Peyer's patch (tissue), 4 donors: ENCODE results near the gene ARNT2. TPM values are rescaled to one million over a fixed set of nuclear protein-coding genes. Genes with fewer than 3 reads are reported as not detected.

Experiments
- DNase-seq, 3 donors: peaks; one replicate each; pipeline ENCODE4 v3.0.0-alpha.2; 2017 to 2019
- H3K27ac ChIP-seq, 4 donors: fragments of 200-600 bp; sonication (generic); one replicate each; pipeline ENCODE4 v1.5.1; 2016 to 2019
- H3K27me3 ChIP-seq, 2 donors: fragments of 200-600 bp; sonication (generic); one replicate each; pipeline ENCODE4 v1.5.1; 2019
- H3K36me3 ChIP-seq, 3 donors: fragments of 200-600 bp; sonication (generic); one replicate each; pipeline ENCODE4 v1.5.1; 2016 to 2019
- H3K4me1 ChIP-seq, 4 donors: fragments of 200-600 bp; sonication (generic); one replicate each; pipeline ENCODE4 v1.5.1; 2016 to 2019
- H3K4me3 ChIP-seq, 4 donors: fragments of 200-600 bp; sonication (generic); 1 replicate in 3 of 4; 2 replicates in 1 of 4; pipeline ENCODE4 v1.5.1; 2016 to 2019; ENCODE audit warnings: mild to moderate bottlenecking in 1 of 4
- H3K9me3 ChIP-seq, 4 donors: fragments of 200-600 bp; sonication (generic); one replicate each; pipeline ENCODE4 v1.5.1; 2016 to 2019; ENCODE audit warnings: mild to moderate bottlenecking in 1 of 4
- POLR2A ChIP-seq, 2 donors: fragments of 450-650 bp; IDR thresholded peaks; one replicate each; pipeline ENCODE4 v1.5.1; 2017; ENCODE audit warnings: antibody characterized with exemption in 2 of 2, mild to moderate bottlenecking in 2 of 2, moderate library complexity in 2 of 2
- total RNA-seq, 4 donors: library from RNA; depleted of rRNA; stranded (reverse); fragments of >200 nt; gene quantifications; one replicate each; pipeline ENCODE4 v1.1.0, GENCODE V29; 2016
- TF ChIP-seq, protein P1 (sequence below), 6 experiments: fragments of 450-650 bp in 4 of 6; fragments of 200-600 bp in 2 of 6; sonication (generic) in 1 of 6; IDR thresholded peaks; one replicate each; pipeline ENCODE4 v1.5.1; 2017 to 2019; ENCODE audit warnings: antibody characterized with exemption in 6 of 6, mild to moderate bottlenecking in 3 of 6, moderate library complexity in 1 of 6

ARNT2 gene
- total RNA-seq, 4 donors from 2014 or later: 2.5 to 10.3 (median 4.5) TPM

DNA sequence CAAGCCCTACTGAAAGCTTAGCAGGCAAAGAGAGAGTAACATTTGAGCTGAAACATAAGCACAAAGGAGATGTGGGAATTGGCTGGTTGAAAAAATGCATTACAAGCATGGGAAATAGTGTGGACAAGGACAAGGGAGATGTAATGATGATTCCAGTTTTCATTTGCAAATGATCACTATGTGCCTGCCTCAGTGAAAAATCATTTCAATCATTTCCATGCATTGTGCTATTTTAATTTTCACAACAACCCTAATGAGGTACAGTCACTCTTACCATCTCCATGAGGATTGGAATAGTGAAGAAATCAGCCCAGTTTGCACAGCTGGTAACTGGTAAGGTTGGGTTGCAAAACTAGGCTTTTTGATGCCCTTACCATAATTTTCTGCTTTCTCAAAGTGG lies 123.2 kb downstream of the ARNT2 start:
- TF ChIP-seq, protein P1, sequence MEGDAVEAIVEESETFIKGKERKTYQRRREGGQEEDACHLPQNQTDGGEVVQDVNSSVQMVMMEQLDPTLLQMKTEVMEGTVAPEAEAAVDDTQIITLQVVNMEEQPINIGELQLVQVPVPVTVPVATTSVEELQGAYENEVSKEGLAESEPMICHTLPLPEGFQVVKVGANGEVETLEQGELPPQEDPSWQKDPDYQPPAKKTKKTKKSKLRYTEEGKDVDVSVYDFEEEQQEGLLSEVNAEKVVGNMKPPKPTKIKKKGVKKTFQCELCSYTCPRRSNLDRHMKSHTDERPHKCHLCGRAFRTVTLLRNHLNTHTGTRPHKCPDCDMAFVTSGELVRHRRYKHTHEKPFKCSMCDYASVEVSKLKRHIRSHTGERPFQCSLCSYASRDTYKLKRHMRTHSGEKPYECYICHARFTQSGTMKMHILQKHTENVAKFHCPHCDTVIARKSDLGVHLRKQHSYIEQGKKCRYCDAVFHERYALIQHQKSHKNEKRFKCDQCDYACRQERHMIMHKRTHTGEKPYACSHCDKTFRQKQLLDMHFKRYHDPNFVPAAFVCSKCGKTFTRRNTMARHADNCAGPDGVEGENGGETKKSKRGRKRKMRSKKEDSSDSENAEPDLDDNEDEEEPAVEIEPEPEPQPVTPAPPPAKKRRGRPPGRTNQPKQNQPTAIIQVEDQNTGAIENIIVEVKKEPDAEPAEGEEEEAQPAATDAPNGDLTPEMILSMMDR (IDR thresholded peaks at IDR 0.05): no peak
- no peak for TF ChIP-seq POLR2A (IDR thresholded peaks at IDR 0.05)
- Histone ChIP-seq H3K27me3 (no peaks in the 10 kb centered on the region), H3K4me1 (no peaks in the 10 kb centered on the region), H3K9me3 (no peaks in the 10 kb centered on the region), H3K27ac (no peak overlapping the region), H3K4me3 (no peak overlapping the region), H3K36me3 (no peaks in the 10 kb centered on the region)
- no peak for DNase-seq

DNA sequence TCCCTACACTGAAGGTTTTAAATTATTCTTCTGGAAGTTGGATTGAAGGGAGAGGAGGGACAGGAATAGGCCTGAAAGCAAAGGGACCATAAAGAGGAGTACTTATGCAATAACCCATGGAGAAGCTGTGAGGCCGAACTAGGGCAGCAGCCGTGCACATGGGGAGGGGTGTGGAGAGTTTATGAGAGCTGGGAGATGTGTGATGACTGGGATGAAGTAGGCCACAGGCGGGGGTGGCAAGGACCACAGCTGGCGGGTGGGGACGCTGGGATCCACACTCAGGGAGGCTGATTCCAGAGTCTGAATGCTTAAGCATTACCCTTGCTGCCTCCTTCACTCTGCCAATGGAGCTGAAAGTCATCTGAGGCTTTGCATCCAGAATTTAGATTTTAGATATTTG lies 123.8 kb downstream of the ARNT2 start:
- Histone ChIP-seq H3K4me1 (no peaks in the 10 kb centered on the region), H3K36me3 (no peaks in the 10 kb centered on the region), H3K4me3 (no peak overlapping the region), H3K9me3 (no peaks in the 10 kb centered on the region), H3K27me3 (no peaks in the 10 kb centered on the region), H3K27ac (no peak overlapping the region)
- DNase-seq: no peak
- TF ChIP-seq, protein P1 (IDR thresholded peaks at IDR 0.05): no peak
- no peak for TF ChIP-seq POLR2A (IDR thresholded peaks at IDR 0.05)

DNA sequence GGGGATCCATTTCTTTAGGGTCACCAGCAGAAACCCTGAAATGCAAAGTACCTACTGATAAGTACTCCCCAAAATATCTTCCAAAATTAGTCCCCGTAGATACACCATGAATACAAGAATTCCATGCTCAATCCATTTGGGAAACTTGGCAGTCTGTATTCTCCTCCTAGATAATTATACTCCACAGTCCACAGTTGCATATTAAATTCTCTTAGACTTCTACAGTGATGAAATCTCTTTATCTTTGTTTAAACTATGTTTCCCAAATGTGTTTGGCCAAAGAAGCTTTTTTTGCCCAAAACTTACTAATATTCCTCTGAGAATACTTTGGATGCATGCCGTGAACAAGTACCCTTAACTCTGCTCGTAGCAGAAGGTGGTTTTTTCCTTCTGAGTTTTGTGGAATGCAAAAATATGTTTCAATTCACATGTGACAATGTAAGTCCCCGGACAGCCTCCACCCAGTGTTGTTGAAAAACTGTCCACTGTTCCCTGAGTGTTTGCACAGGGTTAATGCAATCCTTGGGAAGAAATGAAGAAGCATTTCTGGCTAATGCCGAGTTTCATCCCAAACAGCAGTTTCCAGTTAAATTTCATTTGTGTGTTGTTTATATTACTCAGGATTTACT lies 126.7 kb downstream of the ARNT2 start:
- no peaks in the 10 kb centered on the region for H3K9me3 ChIP-seq

DNA sequence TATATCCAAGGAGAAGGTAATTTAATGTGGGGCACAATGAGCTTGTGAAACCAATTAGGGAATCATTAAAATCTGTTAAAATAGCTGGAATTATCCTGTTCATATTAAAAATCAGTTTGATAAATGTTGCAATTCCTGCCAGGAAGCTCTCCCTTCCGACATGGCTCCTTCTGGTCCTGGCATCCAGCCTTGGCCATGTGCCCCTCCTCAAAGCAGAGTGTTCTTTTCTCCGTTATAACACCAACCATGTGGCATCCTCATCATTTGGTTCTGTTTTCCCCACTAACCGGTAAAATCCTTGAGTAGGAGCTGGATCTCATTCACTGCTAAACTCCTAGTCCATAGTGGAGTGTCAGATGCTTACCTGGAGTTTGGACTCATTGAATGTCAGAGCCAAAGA lies 127.2 kb downstream of the ARNT2 start:
- no peak for DNase-seq
- TF ChIP-seq, protein P1 (IDR thresholded peaks at IDR 0.05): no peak
- no peak for TF ChIP-seq POLR2A (IDR thresholded peaks at IDR 0.05)
- Histone ChIP-seq H3K9me3 (no peaks in the 10 kb centered on the region), H3K4me1 (no peaks in the 10 kb centered on the region), H3K36me3 (no peaks in the 10 kb centered on the region), H3K27ac (no peak overlapping the region), H3K4me3 (no peak overlapping the region), H3K27me3 (no peaks in the 10 kb centered on the region)

More for the DNA sequence above, 126.7 kb downstream of the ARNT2 start:
- H3K4me3 ChIP-seq: no peak overlapping the region
- H3K27ac ChIP-seq: no peak overlapping the region
- DNase-seq: no peak
- H3K36me3 ChIP-seq: no peaks in the 10 kb centered on the region
- TF ChIP-seq, protein P1 (IDR thresholded peaks at IDR 0.05): no peak
- TF ChIP-seq POLR2A (IDR thresholded peaks at IDR 0.05): no peak
- no peaks in the 10 kb centered on the region for H3K27me3 ChIP-seq
- H3K4me1 ChIP-seq: no peaks in the 10 kb centered on the region

DNA sequence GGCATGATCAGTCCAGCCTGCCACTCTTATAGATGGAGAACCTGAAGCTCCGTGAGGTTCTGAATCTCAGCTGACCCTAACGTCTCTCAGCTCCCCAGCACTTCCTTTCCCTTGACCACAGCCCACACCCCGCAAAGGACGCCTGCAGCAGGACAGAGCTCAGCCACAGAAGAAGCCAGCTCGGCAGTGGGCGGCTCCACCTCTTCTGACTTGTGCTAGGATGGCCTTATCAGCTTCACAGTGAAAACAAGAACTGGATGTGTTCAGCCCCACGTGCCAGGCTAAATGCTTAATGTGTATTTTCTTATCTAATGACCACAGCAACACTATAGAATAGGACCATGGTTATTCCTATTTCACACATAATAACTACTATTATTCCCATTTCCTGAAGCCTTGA lies 127.6 kb downstream of the ARNT2 start:
- H3K9me3 ChIP-seq: no peaks in the 10 kb centered on the region
- no peak overlapping the region for H3K27ac ChIP-seq
- no peaks in the 10 kb centered on the region for H3K36me3 ChIP-seq
- H3K4me1 ChIP-seq: no peaks in the 10 kb centered on the region
- TF ChIP-seq, protein P1 (IDR thresholded peaks at IDR 0.05): no peak
- H3K27me3 ChIP-seq: no peaks in the 10 kb centered on the region
- H3K4me3 ChIP-seq: no peak overlapping the region
- no peak for DNase-seq
